SK-N-MC (cell line): Measurements from ENCODE around the gene ST6GALNAC3.

Experiments
- EZH2 ChIP-seq: fragments of 200-600 bp; sonication (generic); IDR thresholded peaks from one replicate; pipeline ENCODE4 v1.6.1; 2017; ENCODE audit warnings: antibody characterized with exemption
- POLR2AphosphoS5 ChIP-seq: IDR thresholded peaks from 2 replicates; pipeline ENCODE4 v1.6.1; 2012; ENCODE audit warnings: mild to moderate bottlenecking, low read depth, low read length, borderline replicate concordance

- TF ChIP-seq POLR2AphosphoS5, result no peak
- TF ChIP-seq EZH2, result no peak
These were observed 1.3 kb downstream of the ST6GALNAC3 start for GRCh38 chr1:76075877-76076276.
